ENCODE results near the gene PDS5B. TPM values are rescaled to one million over a fixed set of nuclear protein-coding genes. Genes with fewer than 3 reads are reported as not detected.
A peak's percentile ranks its signal among the peaks of the same experiment; 100 is the strongest.
"Not testable (repeated sequence)": the region's sequence is repeated elsewhere in the genome, so short reads cannot be mapped to it uniquely, and the experiment has no call there.

Gene PDS5B
- polyA plus RNA-seq, 4 donors = 6.5 to 26.5 (median 7.8) TPM

- no peak for FAIRE-seq
- no peaks in the 10 kb centered on the region for H3K4me1 ChIP-seq (ENCODE audit: control insufficient read depth in 3 of 3, insufficient read depth in 2 of 3, low read depth in 1 of 3, low read length in 2 of 3)
- H3K4me3 ChIP-seq (ENCODE audit: low read depth in 1 of 3, low read length in 3 of 3) = no peak overlapping the region
- H3K27ac ChIP-seq (ENCODE audit: low read depth in 1 of 3, low read length in 2 of 3) = no peak overlapping the region
- peaks cover 0 to 13% of the 10 kb centered on the region in 2 donors for H3K9me3 ChIP-seq (ENCODE audit: control insufficient read depth in 2 of 2, insufficient read depth in 1 of 2, low read depth in 1 of 2, low read length in 1 of 2)
- DNase-seq = peak; percentile 7 to 15
- H3K27me3 ChIP-seq (ENCODE audit: control insufficient read depth in 3 of 3, insufficient read depth in 3 of 3, low read length in 3 of 3) = no peaks in the 10 kb centered on the region
- no peaks in the 10 kb centered on the region for H3K36me3 ChIP-seq (ENCODE audit: control insufficient read depth in 3 of 3, insufficient read depth in 2 of 3, low read depth in 1 of 3, low read length in 3 of 3)
- WGBS, 3 donors = 29 to 39% (median 33%) methylated on average over 7 of the region's 7 CpGs
Observed at GRCh38 chr13:32811297-32811800, 225.1 kb downstream of the PDS5B start.

GRCh38 chr13:32821149-32821688 is 235.0 kb downstream of the PDS5B start:
- DNase-seq (no peak), FAIRE-seq (no peak)
- H3K4me3 ChIP-seq (ENCODE audit: low read depth in 1 of 3, low read length in 3 of 3) = no peak overlapping the region
- H3K27me3 ChIP-seq (ENCODE audit: control insufficient read depth in 3 of 3, insufficient read depth in 3 of 3, low read length in 3 of 3) = no peaks in the 10 kb centered on the region
- no peaks in the 10 kb centered on the region for H3K36me3 ChIP-seq (ENCODE audit: control insufficient read depth in 3 of 3, insufficient read depth in 2 of 3, low read depth in 1 of 3, low read length in 3 of 3)
- no peaks in the 10 kb centered on the region for H3K4me1 ChIP-seq (ENCODE audit: control insufficient read depth in 3 of 3, insufficient read depth in 2 of 3, low read depth in 1 of 3, low read length in 2 of 3)
- H3K9me3 ChIP-seq (ENCODE audit: control insufficient read depth in 2 of 2, insufficient read depth in 1 of 2, low read depth in 1 of 2, low read length in 1 of 2) = no peaks in the 10 kb centered on the region
- 89 to 91% (median 90%) methylated on average over 14 of the region's 14 CpGs for WGBS, 3 donors
- H3K27ac ChIP-seq (ENCODE audit: low read depth in 1 of 3, low read length in 2 of 3) = no peak overlapping the region

- no peaks in the 10 kb centered on the region for H3K9me3 ChIP-seq (ENCODE audit: control insufficient read depth in 2 of 2, insufficient read depth in 1 of 2, low read depth in 1 of 2, low read length in 1 of 2)
- no peaks in the 10 kb centered on the region for H3K27me3 ChIP-seq (ENCODE audit: control insufficient read depth in 3 of 3, insufficient read depth in 3 of 3, low read length in 3 of 3)
- FAIRE-seq (no peak), DNase-seq (no peak)
- H3K27ac ChIP-seq (ENCODE audit: low read depth in 1 of 3, low read length in 2 of 3) = no peak overlapping the region
- H3K4me1 ChIP-seq (ENCODE audit: control insufficient read depth in 3 of 3, insufficient read depth in 2 of 3, low read depth in 1 of 3, low read length in 2 of 3) = no peaks in the 10 kb centered on the region
- H3K36me3 ChIP-seq (ENCODE audit: control insufficient read depth in 3 of 3, insufficient read depth in 2 of 3, low read depth in 1 of 3, low read length in 3 of 3) = no peaks in the 10 kb centered on the region
- no peak overlapping the region for H3K4me3 ChIP-seq (ENCODE audit: low read depth in 1 of 3, low read length in 3 of 3)
- 77 to 96% (median 79%) methylated on average over 4 of the region's 4 CpGs for WGBS, 3 donors
Observed at GRCh38 chr13:32822771-32823170, 236.5 kb downstream of the PDS5B start.

GRCh38 chr13:32823597-32823996 is 237.3 kb downstream of the PDS5B start:
- DNase-seq = no peak

GRCh38 chr13:32824061-32824460 is 237.8 kb downstream of the PDS5B start:
- no peak for FAIRE-seq
- H3K4me3 ChIP-seq (ENCODE audit: low read depth in 1 of 3, low read length in 3 of 3) = no peak overlapping the region
- 87 to 89% (median 87%) methylated on average over 15 of the region's 15 CpGs for WGBS, 3 donors
- no peak overlapping the region for H3K27ac ChIP-seq (ENCODE audit: low read depth in 1 of 3, low read length in 2 of 3)
- H3K27me3 ChIP-seq (ENCODE audit: control insufficient read depth in 3 of 3, insufficient read depth in 3 of 3, low read length in 3 of 3) = no peaks in the 10 kb centered on the region
- H3K36me3 ChIP-seq (ENCODE audit: control insufficient read depth in 3 of 3, insufficient read depth in 2 of 3, low read depth in 1 of 3, low read length in 3 of 3) = no peaks in the 10 kb centered on the region
- no peak for DNase-seq
- no peaks in the 10 kb centered on the region for H3K9me3 ChIP-seq (ENCODE audit: control insufficient read depth in 2 of 2, insufficient read depth in 1 of 2, low read depth in 1 of 2, low read length in 1 of 2)
- H3K4me1 ChIP-seq (ENCODE audit: control insufficient read depth in 3 of 3, insufficient read depth in 2 of 3, low read depth in 1 of 3, low read length in 2 of 3) = no peaks in the 10 kb centered on the region

More at GRCh38 chr13:32823597-32823996, 237.3 kb downstream of the PDS5B start:
- Histone ChIP-seq H3K9me3 (ENCODE audit: control insufficient read depth in 2 of 2, insufficient read depth in 1 of 2, low read depth in 1 of 2, low read length in 1 of 2) (no peaks in the 10 kb centered on the region), H3K36me3 (ENCODE audit: control insufficient read depth in 3 of 3, insufficient read depth in 2 of 3, low read depth in 1 of 3, low read length in 3 of 3) (no peaks in the 10 kb centered on the region), H3K27ac (ENCODE audit: low read depth in 1 of 3, low read length in 2 of 3) (no peak overlapping the region), H3K4me1 (ENCODE audit: control insufficient read depth in 3 of 3, insufficient read depth in 2 of 3, low read depth in 1 of 3, low read length in 2 of 3) (no peaks in the 10 kb centered on the region), H3K27me3 (ENCODE audit: control insufficient read depth in 3 of 3, insufficient read depth in 3 of 3, low read length in 3 of 3) (no peaks in the 10 kb centered on the region), H3K4me3 (ENCODE audit: low read depth in 1 of 3, low read length in 3 of 3) (no peak overlapping the region)
- WGBS, 3 donors = 86 to 91% (median 87%) methylated on average over 5 of the region's 5 CpGs
- FAIRE-seq = no peak

- Histone ChIP-seq H3K36me3 (ENCODE audit: control insufficient read depth in 3 of 3, insufficient read depth in 2 of 3, low read depth in 1 of 3, low read length in 3 of 3) (no peaks in the 10 kb centered on the region), H3K9me3 (ENCODE audit: control insufficient read depth in 2 of 2, insufficient read depth in 1 of 2, low read depth in 1 of 2, low read length in 1 of 2) (no peaks in the 10 kb centered on the region), H3K27ac (ENCODE audit: low read depth in 1 of 3, low read length in 2 of 3) (no peak overlapping the region), H3K27me3 (ENCODE audit: control insufficient read depth in 3 of 3, insufficient read depth in 3 of 3, low read length in 3 of 3) (no peaks in the 10 kb centered on the region), H3K4me3 (ENCODE audit: low read depth in 1 of 3, low read length in 3 of 3) (no peak overlapping the region), H3K4me1 (ENCODE audit: control insufficient read depth in 3 of 3, insufficient read depth in 2 of 3, low read depth in 1 of 3, low read length in 2 of 3) (no peaks in the 10 kb centered on the region)
- DNase-seq (peak in 1 of 2 donors; percentile 37), FAIRE-seq (no peak)
- 50 to 56% (median 55%) methylated on average over 7 of the region's 7 CpGs for WGBS, 3 donors
Observed at GRCh38 chr13:32824675-32825074, 238.4 kb downstream of the PDS5B start.

- no peak overlapping the region for H3K27ac ChIP-seq (ENCODE audit: low read depth in 1 of 3, low read length in 2 of 3)
- H3K9me3 ChIP-seq (ENCODE audit: control insufficient read depth in 2 of 2, insufficient read depth in 1 of 2, low read depth in 1 of 2, low read length in 1 of 2) = no peaks in the 10 kb centered on the region
- DNase-seq (no peak), FAIRE-seq (no peak)
- H3K4me1 ChIP-seq (ENCODE audit: control insufficient read depth in 3 of 3, insufficient read depth in 2 of 3, low read depth in 1 of 3, low read length in 2 of 3) = no peaks in the 10 kb centered on the region
- no peaks in the 10 kb centered on the region for H3K27me3 ChIP-seq (ENCODE audit: control insufficient read depth in 3 of 3, insufficient read depth in 3 of 3, low read length in 3 of 3)
- H3K36me3 ChIP-seq (ENCODE audit: control insufficient read depth in 3 of 3, insufficient read depth in 2 of 3, low read depth in 1 of 3, low read length in 3 of 3) = no peaks in the 10 kb centered on the region
- H3K4me3 ChIP-seq (ENCODE audit: low read depth in 1 of 3, low read length in 3 of 3) = no peak overlapping the region
- WGBS, 3 donors = 85 to 93% (median 89%) methylated on average over 2 of the region's 2 CpGs
Observed at GRCh38 chr13:32825481-32825880, 239.2 kb downstream of the PDS5B start.

GRCh38 chr13:32826372-32826771 is 240.1 kb downstream of the PDS5B start:
- 73 to 90% (median 84%) methylated on average over 5 of the region's 5 CpGs for WGBS, 3 donors

More at GRCh38 chr13:32826372-32826771, 240.1 kb downstream of the PDS5B start:
- not testable (repeated sequence) for H3K4me1 ChIP-seq (ENCODE audit: control insufficient read depth in 3 of 3, insufficient read depth in 2 of 3, low read depth in 1 of 3, low read length in 2 of 3); H3K9me3 ChIP-seq (ENCODE audit: control insufficient read depth in 2 of 2, insufficient read depth in 1 of 2, low read depth in 1 of 2, low read length in 1 of 2); H3K27me3 ChIP-seq (ENCODE audit: control insufficient read depth in 3 of 3, insufficient read depth in 3 of 3, low read length in 3 of 3); H3K4me3 ChIP-seq (ENCODE audit: low read depth in 1 of 3, low read length in 3 of 3); H3K36me3 ChIP-seq (ENCODE audit: control insufficient read depth in 3 of 3, insufficient read depth in 2 of 3, low read depth in 1 of 3, low read length in 3 of 3); FAIRE-seq; H3K27ac ChIP-seq (ENCODE audit: low read depth in 1 of 3, low read length in 2 of 3); DNase-seq
